ENCODE measurements around the gene AFAP1. TPM values are rescaled to one million over a fixed set of nuclear protein-coding genes. Genes with fewer than 3 reads are reported as not detected.

Gene AFAP1
- polyA plus RNA-seq, 1 donor, result 32.5 TPM

- DNase-seq (ENCODE audit: low read depth), result no peak
These were observed 169.2 kb downstream of the AFAP1 start for GRCh38 chr4:7770224-7771050.

GRCh38 chr4:7769396-7770223, 170.1 kb downstream of the AFAP1 start:
- no peak for DNase-seq (ENCODE audit: low read depth)

- DNase-seq (ENCODE audit: low read depth), result no peak
These were observed 170.9 kb downstream of the AFAP1 start for GRCh38 chr4:7768736-7769135.

- no peak for DNase-seq (ENCODE audit: low read depth)
These were observed 171.7 kb downstream of the AFAP1 start for GRCh38 chr4:7767966-7768365.

- no peak for DNase-seq (ENCODE audit: low read depth)
These were observed 172.1 kb downstream of the AFAP1 start for GRCh38 chr4:7767526-7767925.

- DNase-seq (ENCODE audit: low read depth), result no peak
These were observed 172.9 kb downstream of the AFAP1 start for GRCh38 chr4:7766661-7767345.

GRCh38 chr4:7766086-7766485, 173.6 kb downstream of the AFAP1 start:
- DNase-seq (ENCODE audit: low read depth), result no peak

- no peak for DNase-seq (ENCODE audit: low read depth)
These were observed 174.0 kb downstream of the AFAP1 start for GRCh38 chr4:7765666-7766065.

GRCh38 chr4:7764466-7764865, 175.2 kb downstream of the AFAP1 start:
- no peak for DNase-seq (ENCODE audit: low read depth)

GRCh38 chr4:7763788-7764187, 175.9 kb downstream of the AFAP1 start:
- DNase-seq (ENCODE audit: low read depth), result no peak

GRCh38 chr4:7763106-7763505, 176.6 kb downstream of the AFAP1 start:
- DNase-seq (ENCODE audit: low read depth), result no peak

GRCh38 chr4:7762376-7763030, 177.2 kb downstream of the AFAP1 start:
- no peak for DNase-seq (ENCODE audit: low read depth)

- no peak for DNase-seq (ENCODE audit: low read depth)
These were observed 177.9 kb downstream of the AFAP1 start for GRCh38 chr4:7761720-7762119.

GRCh38 chr4:7761312-7761711, 178.3 kb downstream of the AFAP1 start:
- DNase-seq (ENCODE audit: low read depth), result no peak

- no peak for DNase-seq (ENCODE audit: low read depth)
These were observed 179.0 kb downstream of the AFAP1 start for GRCh38 chr4:7760706-7761105.

- DNase-seq (ENCODE audit: low read depth), result no peak
These were observed 179.4 kb downstream of the AFAP1 start for GRCh38 chr4:7760228-7760627.

GRCh38 chr4:7759635-7760034, 180.0 kb downstream of the AFAP1 start:
- no peak for DNase-seq (ENCODE audit: low read depth)

GRCh38 chr4:7759216-7759615, 180.4 kb downstream of the AFAP1 start:
- DNase-seq (ENCODE audit: low read depth), result no peak

- DNase-seq (ENCODE audit: low read depth), result no peak
These were observed 181.2 kb downstream of the AFAP1 start for GRCh38 chr4:7758476-7758875.

GRCh38 chr4:7757501-7758471, 181.9 kb downstream of the AFAP1 start:
- DNase-seq (ENCODE audit: low read depth), result no peak

Data from forelimb muscle (tissue), 1 donor.